ENCODE measurements around the gene TP53TG3B. TPM values are rescaled to one million over a fixed set of nuclear protein-coding genes. Genes with fewer than 3 reads are reported as not detected.
"Not testable (repeated sequence)": the region's sequence is repeated elsewhere in the genome, so short reads cannot be mapped to it uniquely, and the experiment has no call there.

The TP53TG3B gene, protein sequence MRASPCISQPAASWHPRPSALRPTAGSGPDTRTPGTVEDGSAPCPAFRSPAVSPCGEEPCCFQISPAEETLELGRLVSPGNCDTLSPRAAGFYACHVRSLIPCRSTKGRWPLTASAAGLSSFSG
- not detected for polyA plus RNA-seq (ENCODE audit: insufficient read length in 10 of 10)
- long read RNA-seq, donor 1: 0 reads
- long read RNA-seq, donor 2: 0 reads
- long read RNA-seq, donor 3: 0 reads
- long read RNA-seq, donor 4: 0 reads
- long read RNA-seq, donor 5: 0 reads
- long read RNA-seq, donor 6: 0 reads
- long read RNA-seq, donor 7: 0 reads
- long read RNA-seq, donor 8: 0 reads
- long read RNA-seq, donor 9: 0 reads

DNA sequence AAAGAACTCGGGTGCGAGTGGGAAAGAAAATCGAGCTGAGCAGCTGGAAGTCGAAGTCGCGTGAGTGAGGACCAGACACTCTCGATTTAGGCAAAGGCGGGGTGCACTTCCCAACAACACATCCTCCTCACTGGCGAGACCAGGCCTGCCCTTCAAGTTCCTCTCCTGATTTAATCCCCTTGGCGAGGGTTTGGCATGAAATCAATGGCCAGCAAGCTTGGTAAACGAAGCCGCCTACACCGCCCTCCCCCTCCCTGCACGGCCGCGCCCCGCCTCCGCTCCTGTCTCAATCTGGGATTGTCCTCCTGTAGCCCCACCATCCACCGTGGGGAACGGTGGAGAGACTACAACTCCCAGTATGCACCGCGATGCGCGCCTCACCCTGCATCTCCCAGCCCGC lies at the start of gene TP53TG3B:
Gene TP53TG3B, plus strand, starts transcription at position 301 of the 400 bp plus-strand sequence. Its CDS starts 68 bp downstream, at position 369.
- DNase-seq: not testable (repeated sequence)

DNA sequence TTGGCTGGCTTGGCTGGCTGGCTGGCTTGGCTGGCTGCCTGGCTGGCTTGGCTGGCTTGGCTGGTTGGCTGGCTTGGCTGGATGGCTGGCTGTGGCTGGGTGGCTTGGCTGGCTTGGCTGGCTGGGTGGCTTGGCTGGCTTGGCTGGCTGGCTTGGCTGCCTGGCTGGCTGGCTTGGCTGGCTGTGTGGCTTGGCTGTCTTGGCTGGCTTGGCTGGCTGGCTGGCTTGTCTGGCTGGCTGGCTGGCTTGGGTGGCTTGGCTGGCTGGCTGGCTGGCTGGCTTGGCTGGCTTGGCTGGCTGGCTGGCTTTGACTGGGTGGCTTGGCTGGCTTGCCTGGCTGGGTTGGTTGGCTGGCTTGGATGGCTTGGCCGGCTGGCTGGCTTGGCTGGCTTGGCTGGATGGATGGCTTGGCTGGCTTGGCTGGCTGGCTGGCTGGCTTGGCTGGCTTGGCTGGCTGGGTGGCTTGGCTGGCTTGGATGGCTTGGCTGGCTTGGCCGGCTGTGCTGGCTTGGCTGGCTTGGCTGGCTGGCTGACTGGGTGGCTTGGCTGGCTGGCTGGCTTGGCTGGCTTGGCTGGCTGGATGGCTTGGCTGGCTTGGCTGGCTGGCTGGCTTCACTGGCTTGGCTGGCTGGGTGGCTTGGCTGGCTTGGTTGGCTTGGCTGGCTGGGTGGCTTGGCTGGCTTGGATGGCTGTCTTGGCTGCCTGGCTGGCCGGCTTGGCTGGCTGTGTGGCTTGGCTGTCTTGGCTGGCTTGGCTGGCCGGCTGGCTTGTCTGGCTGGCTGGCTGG lies 24.2 kb upstream of the TP53TG3B start:
- not testable (repeated sequence) for DNase-seq

DNA sequence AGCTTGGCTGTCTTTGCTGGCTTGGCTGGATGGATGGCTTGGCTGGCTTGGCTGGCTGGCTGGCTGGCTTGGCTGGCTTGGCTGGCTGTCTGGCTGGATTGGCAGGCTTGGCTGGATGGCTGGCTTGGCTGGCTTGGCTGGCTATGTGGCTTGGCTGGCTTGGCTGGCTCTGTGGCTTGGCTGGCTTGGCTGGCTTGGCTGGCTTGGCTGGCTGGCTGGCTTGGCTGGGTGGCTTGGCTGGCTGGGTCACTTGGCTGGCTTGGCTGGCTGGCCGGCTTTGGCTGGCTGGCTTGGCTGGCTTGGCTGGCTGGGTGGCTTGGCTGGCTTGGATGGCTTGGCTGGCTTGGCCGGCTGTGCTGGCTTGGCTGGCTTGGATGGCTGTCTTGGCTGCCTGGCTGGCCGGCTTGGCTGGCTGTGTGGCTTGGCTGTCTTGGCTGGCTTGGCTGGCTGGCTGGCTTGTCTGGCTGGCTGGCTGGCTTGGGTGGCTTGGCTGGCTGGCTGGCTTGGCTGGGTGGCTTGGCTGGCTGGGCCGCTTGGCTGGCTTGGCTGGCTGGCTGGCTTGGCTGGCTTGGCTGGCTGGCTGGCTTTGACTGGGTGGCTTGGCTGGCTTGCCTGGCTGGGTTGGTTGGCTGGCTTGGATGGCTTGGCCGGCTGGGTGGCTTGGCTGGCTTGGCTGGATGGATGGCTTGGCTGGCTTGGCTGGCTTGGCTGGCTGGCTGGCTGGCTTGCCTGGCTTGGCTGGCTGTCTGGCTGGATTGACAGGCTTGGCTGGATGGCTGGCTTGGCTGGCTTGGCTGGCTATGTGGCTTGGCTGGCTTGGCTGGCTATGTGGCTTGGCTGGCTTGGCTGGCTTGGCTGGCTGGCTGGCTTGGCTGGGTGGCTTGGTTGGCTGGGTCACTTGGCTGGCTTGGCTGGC lies 22.8 kb upstream of the TP53TG3B start:
- not testable (repeated sequence) for DNase-seq

DNA sequence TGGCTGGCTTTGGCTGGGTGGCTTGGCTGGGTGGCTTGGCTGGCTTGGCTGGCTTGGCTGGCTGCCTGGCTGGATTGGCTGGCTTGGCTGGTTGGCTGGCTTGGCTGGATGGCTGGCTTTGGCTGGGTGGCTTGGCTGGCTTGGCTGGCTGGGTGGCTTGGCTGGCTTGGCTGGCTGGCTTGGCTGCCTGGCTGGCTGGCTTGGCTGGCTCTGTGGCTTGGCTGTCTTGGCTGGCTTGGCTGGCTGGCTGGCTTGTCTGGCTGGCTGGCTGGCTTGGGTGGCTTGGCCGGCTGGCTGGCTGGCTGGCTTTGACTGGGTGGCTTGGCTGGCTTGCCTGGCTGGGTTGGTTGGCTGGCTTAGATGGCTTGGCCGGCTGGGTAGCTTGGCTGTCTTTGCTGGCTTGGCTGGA lies 22.1 kb upstream of the TP53TG3B start:
- not testable (repeated sequence) for DNase-seq

DNA sequence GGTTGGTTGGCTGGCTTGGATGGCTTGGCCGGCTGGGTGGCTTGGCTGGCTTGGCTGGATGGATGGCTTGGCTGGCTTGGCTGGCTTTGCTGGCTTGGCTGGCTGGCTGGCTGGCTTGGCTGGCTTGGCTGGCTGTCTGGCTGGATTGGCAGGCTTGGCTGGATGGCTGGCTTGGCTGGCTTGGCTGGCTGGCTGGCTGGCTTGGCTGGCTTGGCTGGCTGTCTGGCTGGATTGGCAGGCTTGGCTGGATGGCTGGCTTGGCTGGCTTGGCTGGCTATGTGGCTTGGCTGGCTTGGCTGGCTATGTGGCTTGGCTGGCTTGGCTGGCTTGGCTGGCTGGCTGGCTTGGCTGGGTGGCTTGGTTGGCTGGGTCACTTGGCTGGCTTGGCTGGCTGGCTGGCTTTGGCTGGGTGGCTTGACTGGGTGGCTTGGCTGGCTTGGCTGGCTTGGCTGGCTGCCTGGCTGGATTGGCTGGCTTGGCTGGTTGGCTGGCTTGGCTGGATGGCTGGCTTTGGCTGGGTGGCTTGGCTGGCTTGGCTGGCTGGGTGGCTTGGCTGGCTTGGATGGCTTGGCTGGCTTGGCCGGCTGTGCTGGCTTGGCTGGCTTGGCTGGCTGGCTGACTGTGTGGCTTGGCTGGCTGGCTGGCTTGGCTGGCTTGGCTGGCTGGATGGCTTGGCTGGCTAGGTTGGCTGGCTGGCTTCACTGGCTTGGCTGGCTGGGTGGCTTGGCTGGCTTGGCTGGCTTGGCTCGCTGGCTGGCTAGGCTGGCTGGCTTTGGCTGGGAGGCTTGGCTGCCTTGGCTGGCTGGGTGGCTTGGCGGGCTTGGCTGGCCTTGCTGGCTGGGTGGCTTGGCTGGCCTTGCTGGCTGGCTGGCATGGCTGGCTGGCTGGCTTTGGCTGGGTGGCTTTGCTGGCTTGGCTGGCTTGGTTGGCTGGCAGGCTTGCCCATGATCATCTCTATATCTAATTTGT lies 21.3 kb upstream of the TP53TG3B start:
- DNase-seq: not testable (repeated sequence)

Other genes starting within 250 kb of the TP53TG3B start
- gene TP53TG3C, start 166.6 kb upstream of the TP53TG3B start, polyA plus RNA-seq (ENCODE audit: insufficient read length in 10 of 10): not detected
- under 1 TPM in 2 of 10 donors, not detected in 8; 0.09 to 0.22 TPM for gene TP53TG3E, start 56.5 kb upstream of the TP53TG3B start, polyA plus RNA-seq (ENCODE audit: insufficient read length in 10 of 10)
- gene TP53TG3F, start 98.8 kb downstream of the TP53TG3B start, polyA plus RNA-seq (ENCODE audit: insufficient read length in 10 of 10): not detected

Measured in muscle of back (tissue), 13 donors.